CD4-positive, alpha-beta T cell treated with Interleukin-21 for 1 hour (primary cell): ENCODE measurements around the gene DPEP2NB.
A peak's percentile ranks its signal among the peaks of the same experiment; 100 is the strongest.
"Not testable (repeated sequence)": the region's sequence is repeated elsewhere in the genome, so short reads cannot be mapped to it uniquely, and the experiment has no call there.

Experiments
- DNase-seq: peaks from one replicate; pipeline ENCODE4 v3.0.0-alpha.2; 2020

Gene DPEP2NB, protein sequence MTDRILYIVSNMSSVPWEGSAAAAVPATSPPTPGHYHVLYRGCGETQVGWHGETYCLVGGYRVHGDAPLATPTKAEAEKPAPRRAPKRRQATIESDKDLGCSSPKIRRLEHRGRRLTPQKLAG

DNA sequence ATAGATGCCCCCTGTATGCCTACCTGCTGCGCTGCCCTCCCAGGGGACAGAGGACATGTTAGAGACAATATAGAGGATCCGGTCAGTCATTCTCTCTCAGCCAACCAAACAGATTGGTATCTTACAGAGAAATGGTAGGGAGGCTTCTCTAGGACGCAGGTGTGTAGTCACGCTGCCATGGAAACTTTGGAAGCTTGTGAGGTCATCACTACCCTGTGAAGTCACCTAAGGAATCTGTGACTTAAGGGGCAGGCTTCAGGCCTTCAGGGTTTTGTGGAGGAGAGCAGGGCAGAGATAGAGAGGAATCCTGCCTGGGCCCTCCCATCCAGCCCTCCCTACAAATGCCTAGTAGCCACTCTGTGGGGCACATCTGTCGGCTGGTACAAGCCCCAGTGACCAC, at the start of gene DPEP2NB:
DPEP2NB (minus strand) TSS at position 231 of the 400 bp plus-strand sequence; CDS start at position 90, 141 bp downstream.
- no peak for DNase-seq

DNA sequence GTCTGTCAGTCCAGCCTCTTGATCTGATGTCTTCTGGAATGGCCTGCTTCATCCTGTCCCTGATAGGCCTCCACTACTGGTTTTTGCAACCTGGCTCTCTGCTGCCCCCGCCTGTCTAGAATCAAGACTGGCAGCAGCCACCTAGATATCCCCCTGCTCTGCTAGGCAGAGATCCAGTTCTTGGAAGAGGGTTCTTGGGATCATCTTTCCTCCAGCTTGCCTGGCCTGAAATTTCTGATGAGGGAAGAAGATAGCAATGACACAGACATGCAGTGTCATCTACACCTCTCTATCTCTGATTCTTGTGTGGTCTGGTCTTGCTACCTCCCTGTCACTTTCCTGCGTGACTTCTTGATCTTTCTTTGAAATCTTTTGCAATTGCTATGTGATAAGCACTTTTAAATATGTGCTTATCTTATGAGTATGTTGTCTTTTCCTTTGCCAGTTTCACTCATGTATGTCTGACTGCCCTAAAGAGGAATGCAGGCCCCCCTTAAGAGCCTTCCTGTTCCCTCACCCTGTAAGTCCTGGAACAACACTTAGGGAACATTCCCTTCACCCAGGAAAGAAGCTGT, 49.2 kb upstream of the DPEP2NB start:
- DNase-seq: peak; percentile 81

DNA sequence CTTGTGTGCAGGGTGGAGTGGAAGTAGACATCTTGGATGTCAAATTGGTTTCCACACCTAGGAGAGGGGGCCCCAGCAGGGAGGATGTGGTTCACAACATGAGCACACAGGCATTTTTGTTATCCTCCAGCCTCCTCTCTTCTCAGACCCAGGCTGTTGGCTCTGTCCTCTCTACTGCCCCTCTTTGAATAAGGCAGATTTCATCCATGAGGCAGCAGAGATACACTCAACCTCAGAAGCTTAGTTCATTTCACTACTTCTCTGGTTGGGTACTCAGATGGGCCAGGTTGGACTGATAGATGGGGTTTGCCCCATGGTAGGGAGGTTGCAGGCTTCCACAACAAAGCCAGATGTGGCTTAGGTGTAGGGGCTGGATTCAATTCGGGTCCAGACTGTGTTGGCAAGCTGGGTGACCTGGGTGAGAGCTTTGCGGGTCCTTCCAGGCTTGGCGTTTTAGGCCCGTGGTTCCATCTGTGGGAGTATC, 47.2 kb upstream of the DPEP2NB start:
- peak; percentile 58 for DNase-seq

DNA sequence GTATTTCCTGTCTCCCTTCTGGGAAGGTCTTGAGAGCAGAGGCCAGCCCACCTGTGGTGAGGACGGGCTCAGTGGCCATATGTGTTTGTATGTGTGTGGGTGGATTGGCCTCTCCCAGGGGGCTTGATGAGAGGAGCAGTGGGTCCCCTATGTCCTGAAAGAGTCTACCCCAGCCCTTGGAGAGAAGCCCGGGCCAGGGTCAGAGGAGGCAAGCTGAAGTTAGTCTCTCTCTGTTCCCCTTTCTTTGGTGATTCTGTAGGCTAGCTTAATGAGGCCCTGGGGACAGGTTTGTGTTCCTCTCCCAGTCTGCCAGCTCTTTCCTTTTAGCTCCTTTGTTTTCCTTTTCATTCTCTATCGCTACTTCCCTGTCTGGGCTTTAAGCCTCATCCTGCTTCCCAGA, 45.7 kb upstream of the DPEP2NB start:
- no peak for DNase-seq

DNA sequence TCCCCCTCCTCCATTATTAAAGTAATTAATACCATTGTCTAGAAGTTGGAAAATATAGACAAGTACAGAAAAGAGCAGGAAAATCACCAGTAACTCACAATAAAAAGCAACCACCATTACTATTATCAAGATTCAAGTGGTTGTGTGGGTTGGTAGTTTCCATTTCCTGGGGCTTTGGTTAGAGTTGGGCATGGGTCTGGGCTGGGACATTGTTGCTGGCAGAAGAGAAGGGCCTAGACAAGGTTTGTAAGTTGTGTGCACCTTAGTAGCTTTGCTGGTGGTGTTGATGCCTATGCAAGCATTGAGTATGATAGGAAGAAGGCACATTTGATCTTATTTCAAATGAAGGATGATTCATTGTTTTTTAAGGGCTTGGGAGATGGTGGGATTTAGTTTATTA, 44.1 kb upstream of the DPEP2NB start:
- no peak for DNase-seq

DNA sequence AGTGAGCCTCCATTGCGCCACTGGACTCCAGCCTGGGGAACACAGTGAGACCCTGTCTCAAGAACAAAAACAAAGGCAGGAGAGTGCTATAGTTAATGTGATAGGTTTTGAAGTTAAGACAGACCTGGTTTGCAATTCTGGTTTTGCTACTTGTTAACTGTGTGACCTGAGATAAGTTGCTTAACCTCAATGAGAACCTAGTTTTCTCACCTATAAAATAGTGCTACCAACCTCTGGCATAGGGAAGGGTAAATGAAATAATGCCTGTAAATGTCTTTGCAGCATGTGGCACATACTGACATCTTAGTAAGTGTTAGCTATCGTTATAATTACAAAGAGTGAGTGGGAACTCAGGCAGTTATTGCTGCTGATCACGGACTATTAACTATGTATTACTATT, 39.7 kb upstream of the DPEP2NB start:
- no peak for DNase-seq

DNA sequence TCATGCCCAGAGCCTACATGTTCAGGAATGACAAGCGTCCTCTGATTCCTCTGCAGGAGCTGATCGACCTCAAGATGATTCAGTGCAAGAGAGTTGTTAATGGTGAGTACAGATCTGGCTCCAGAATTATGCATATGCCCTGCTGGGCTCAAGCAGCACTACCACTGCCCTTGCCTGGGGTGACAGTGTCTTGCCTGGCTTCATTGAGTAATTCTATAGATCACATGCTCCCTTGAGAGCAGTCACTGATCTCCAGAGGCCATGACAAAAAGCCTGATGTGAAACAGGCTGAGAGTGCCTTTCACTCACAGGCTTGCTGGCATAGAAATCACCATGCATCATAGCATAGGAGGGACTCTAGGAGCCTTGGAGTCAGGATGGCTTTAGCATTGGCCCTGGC, 33.7 kb upstream of the DPEP2NB start:
- no peak for DNase-seq

DNA sequence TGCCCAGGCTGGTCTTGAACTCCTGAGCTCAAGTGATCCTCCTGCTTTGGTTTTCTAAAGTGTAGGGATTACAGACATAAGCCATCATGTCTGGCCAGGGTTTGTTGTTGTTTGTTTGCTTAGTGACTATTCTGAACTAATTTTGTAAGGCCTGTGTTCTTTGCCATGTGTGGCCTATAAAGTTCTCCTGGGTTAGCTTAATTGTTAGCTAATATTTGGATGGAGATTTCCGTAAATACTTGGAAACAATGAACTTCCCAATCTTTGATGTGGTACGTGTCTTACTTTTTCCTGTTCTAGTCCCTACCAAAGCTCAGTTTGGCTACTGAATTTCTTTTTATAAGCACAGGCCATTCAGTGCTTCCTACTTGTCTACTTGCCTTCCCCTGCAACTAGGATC, 32.3 kb upstream of the DPEP2NB start:
- no peak for DNase-seq

DNA sequence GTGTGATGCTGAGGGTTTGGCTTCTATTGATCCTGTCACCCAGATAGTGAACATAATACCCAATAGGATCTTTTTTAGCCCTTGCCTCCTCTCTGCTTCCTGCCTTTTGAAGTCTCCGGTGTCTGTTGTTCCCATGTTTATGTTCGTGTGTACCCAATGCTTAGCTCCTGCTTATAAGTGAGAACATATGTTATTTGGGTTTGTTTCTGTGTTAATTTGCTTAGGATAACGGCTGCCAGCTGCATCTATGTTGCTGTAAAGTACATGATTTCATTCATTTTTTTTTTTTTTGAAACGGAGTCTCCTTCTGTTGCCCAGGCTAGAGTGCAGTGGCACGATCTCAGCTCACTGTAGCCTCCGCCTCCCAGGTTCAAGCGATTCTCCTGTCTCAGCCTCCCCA, 30.4 kb upstream of the DPEP2NB start:
- DNase-seq: no peak

DNA sequence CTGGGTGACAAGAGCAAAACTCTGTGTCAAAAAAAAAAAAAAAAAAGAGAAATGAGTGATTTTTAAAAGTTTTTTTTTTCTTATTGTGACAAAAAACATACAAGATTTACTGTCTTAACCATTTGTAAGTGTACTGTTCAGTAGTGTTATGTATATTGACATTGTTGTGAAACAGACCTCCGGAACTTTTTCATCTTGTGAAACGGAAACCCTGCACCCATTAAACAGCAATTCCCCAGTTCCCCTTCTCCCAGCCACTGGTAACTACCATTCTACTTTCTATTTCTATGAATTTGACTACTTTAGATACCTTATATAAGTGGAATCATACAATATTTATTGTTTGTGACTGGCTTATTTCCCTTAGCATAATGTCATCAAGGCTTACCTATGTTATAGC, 26.1 kb upstream of the DPEP2NB start:
- no peak for DNase-seq

DNA sequence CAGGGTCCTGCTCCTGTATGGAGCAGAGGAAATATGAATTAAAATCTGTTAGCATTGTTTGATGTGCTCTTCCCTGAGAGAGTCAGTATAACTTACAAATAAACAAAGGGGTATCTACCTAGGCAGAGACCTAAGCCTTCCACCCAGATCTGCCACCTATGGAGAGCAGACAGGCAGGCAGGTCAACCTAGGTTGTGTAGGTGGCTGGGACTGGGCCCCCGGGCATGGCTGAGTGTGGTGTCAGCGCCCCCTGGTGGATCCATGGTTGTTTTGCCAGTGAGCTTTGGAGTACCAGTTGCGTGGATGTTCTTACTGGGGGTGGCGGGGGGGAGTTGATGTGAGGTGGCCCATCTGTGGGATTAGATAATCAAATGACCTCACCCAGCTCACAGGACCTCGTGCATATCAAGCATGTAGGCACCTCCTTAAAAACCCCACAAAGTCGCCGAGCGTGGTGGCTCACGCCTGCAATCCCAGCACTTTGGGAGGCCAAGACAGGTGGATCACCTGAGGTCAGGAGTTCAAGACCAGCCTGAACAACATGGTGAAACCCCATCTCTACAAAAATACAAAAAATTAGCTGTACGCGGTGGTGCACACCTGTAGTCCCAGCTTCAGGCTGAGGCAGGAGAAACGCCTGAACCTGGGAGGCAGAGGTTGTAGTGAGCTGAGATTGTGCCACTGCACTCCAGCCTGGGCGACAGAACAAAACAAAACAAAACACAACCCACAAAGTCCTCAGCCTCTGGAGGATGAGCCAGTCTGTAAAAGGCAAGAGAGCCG, 25.0 kb upstream of the DPEP2NB start:
- peak; percentile 91 for DNase-seq

DNA sequence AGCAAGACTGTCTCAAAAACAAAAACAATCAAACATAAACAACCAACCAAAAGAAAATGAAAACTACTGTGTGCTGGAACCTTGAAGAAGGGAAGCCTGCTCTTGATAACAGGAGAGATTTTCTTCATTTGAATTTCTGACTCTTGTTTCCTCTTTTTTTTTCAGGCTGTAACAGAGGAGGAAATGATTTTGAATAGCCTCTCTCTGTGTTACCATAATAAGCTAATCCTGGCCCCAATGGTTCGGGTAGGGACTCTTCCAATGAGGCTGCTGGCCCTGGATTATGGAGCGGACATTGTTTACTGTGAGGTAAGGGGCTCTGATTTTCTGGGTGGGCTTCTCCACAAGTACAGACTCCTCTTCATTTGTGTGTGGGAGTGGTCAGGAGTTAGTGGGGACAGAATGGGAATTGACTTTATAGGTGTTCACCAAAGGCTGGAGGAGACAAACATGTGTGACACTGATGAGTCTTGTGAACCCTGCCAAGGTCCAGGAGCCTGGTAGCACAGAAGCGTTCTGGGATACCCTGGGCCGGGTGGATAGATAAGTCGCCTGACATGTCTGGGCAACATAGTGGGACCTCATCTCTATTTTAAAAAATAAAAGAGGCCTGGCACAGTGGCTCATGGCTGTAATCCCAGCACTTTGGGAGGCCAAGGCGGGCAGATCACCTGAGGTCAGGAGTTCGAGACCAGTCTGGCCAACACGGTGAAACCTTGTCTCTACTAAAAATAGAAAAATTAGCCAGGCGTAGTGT, 22.3 kb upstream of the DPEP2NB start:
- DNase-seq: no peak

DNA sequence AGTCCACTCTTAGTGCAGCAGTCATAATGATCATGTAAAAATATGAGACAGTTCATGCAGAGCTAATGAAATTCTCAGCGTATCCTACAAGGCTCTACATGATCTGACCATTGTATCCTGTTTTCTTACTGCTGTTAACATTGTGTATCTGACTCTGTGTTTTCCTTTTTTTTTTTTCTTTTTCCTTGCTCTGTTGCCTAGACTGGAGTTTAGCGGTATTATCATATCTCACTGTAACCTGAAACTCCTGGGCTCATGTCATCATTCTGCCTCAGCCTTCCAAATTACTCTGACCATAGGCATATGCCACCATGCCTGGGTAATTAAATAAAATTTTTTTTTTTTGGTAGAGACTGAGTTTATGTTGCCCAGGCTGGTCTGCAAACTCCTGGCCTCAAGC, 19.5 kb upstream of the DPEP2NB start:
- DNase-seq: no peak

DNA sequence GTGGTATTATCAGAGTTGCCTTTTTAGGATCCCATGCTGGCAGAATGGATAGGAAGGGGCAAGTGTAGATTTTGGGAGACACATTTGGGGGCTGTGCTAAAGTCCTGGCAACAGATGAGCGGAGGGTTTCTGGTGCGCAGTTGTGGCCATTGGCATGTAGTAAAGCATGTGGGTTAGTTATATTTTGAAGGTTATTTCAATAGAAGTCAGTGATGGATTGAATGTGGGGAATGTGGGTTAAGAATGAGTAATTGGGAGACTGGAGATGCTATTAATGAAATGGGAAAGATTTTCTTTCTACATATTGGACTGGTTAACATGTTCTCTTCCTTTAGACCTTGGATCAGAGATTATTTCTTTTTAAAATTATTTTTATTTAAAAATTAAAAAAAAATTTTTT, 17.4 kb upstream of the DPEP2NB start:
- no peak for DNase-seq

DNA sequence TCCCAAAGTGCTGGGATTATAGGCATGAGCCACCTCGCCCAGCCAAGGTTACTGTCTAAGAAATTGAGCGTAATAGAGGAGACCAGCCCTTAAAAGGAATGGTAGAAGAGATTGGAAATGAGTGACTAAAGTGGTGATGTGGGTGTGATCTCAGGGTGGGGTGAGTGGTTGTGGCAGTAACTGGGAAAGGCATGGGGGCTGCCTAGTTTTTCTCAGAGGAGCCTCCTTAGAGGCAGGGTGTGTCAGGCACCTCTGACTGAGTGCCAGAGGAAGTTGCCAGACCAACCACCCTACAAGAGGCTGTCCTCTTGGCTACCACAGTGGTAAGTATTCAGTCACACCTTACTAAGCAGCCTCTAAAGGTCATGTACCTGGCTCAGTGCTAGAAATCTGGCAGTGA, 16.2 kb upstream of the DPEP2NB start:
- DNase-seq: no peak

DNA sequence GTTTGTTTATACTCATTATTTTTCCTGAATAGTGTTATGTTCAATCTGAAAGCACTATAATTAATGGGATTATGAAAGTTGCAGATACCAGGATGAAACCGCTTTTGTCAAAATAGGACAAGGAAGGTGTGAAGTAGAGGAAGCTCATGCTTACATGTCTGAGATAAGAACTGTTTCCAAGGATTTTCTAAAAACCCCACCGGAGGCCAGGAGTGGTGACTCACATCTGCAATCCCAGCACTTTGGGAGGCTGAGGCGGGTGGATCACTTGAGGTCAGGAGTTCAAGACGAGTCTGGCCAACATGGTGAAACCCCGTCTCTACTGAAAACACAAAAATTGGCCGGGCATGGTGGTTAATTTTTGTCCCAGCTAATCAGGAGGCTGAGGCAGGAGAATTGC, 14.4 kb upstream of the DPEP2NB start:
- not testable (repeated sequence) for DNase-seq

DNA sequence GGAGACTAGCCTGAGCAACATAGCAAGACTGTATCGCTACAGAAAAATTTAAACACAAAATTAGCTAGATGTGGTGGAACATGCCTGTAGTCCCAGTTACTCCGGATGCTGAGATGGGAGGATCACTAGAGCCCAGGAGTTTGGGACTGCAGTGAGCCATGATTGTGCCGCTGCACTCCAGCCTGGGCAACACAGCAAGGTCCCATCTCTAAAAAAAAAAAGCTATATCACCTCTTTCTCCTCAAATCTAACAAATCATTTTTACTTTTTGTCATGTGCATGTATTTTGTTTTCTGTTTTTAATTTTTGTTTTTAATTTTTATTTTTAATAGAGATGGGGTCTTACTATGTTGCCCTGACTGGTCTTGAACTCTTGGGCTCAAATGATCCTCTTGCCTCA, 13.3 kb upstream of the DPEP2NB start:
- no peak for DNase-seq

DNA sequence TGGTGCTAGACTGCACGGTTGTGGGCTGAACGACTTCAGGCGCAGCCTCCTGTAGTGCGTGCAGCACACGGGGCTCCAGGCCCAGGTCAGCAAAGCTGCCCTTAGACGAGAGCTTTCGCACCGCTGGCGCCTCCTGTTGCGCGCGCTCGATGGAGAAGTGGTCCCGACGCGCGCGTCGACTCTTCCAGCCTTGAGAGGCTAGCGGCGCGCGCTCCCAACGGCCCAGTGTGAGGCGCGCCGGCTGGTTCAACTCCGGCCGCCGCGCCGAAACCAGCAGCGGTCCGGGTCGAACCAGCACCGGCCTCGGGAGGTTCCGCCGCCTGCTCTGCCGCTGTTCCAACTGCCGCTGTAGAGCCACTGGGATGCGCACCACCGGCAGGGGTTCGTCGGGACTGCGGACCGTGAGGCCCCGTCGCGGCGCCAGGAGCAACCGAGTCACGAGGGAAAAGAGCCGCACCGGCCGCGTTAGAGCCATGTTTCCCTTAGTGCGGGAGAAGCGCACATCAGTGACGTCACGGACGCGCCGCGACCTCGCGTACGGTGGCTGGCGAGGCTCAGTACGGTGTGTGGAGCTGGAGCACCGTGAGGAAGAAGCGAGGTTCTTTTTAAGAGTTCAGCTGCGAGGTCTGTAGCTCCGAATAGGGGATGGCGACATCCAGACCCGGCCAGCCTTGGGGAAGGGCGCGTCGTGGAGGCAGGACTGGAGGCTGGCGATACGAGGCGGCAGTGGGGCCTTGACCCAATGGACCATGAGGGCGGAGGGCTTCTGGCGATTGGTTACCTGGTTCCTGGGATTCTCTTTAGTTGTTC, 7.2 kb upstream of the DPEP2NB start, which contains the start of the genes DDX28 and DUS2:
DDX28 (minus strand) TSS at position 505 of the 810 bp plus-strand sequence; CDS start at position 475, 30 bp downstream.
DUS2 (plus strand) TSS at position 557 of the 810 bp plus-strand sequence. CDS start 14,740 bp downstream, outside the sequence.
- peak; percentile 95 for DNase-seq

DNA sequence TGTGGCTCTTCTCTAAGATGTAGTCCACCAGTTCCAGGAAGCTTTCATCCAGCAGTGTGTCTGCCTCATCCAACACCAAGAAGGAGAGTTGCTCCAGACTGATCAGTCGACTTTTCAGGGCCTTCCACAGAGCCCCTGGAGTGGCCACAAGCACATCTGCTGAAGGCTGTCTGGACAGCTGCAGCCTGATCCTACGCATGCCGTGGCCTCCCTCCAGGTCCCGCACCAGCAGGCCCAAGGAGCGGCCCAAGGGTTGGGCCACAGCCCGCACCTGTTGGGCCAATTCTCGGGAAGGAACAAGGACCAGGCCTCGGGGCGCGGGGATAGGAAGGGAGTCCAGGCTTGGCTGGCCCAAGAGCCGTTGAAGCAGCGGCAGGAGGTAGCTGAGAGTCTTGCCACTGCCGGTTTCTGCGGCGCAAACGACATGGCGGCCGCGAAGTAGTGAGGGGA, 6.6 kb upstream of the DPEP2NB start:
- DNase-seq: no peak

DNA sequence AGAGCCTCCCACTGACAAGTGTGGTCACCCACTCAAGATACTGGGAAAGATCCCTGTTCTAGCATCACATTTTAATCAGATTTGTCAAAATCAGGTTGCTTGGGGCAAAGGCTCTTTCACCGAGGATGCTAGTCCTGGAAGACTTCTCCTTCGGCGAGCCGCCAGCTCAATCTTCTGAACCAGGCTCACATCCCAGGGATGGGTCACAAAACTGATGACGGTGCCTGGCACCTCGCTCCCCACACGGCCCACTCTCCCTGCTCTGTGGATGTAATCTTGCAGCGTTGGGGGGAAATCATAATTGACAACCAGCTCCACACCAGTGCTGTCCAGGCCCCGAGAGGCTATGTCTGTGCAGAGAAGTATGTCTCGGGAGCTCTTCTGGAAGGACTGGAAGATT, 5.8 kb upstream of the DPEP2NB start:
- no peak for DNase-seq

DNA sequence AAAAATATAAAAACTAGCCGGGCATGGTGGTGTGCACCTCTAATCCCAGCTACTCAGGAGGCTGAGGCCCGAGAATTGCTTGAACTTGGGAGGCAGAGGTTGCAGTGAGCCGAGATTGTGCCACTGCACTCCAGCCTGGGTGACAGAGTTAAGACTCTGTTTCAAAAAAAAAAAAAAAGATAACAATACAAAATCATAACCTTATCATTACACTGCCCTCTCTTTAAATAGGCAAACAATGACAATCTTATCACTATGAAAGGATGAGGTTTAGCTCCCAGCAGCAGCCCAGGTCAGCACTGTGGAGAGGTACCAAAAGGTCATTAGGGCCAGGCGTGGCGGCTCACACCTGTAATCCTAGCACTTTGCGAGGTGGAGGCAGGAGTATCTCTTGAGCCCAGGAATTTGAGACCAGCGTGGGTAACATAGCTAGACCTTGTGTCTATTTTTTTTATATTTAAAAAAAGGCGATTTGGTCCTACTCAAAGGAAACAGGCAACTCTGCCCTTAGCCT, 3.5 kb upstream of the DPEP2NB start:
- no peak for DNase-seq

DNA sequence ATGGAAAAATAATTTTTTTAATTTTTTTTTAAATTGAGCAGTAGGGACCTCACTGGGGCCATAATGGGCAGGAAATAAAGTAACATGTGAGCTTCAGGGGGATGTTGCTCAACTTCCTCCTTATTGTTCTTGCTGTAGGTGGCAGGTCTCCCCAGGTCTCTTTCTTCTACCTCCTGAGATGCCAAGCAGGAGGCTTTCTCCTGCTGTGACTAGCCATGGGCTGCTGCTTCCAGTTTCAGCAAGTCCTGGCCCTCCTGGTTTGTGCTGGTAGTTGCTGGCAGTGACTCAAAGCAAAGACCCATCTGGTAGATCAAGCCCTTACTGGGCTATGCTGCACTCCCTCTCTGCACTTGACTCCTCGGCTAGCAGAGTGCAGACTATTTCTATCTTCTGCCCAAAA, 2.3 kb downstream of the DPEP2NB start:
- DNase-seq: no peak
